Esophagus muscularis mucosa (tissue), 4 donors: Measurements from ENCODE around the gene KDM3B.

Source experiments
- CTCF ChIP-seq, 3 experiments: fragments of 200-600 bp in 2 of 3; fragments of 450-650 bp in 1 of 3; sonication (generic) in 2 of 3; IDR thresholded peaks; one replicate each; pipeline ENCODE4 v1.5.1; 2017 to 2019; ENCODE audit warnings: antibody characterized with exemption in 3 of 3, mild to moderate bottlenecking in 2 of 3, moderate library complexity in 1 of 3
- EP300 ChIP-seq: sonication (generic); formaldehyde crosslinking; IDR thresholded peaks from one replicate; pipeline ENCODE4 v1.6.1; 2017; ENCODE audit warnings: antibody characterized with exemption
- POLR2A ChIP-seq: fragments of 450-650 bp; IDR thresholded peaks from one replicate; pipeline ENCODE4 v1.6.1; 2017; ENCODE audit warnings: antibody characterized with exemption, moderate library complexity, mild to moderate bottlenecking, low read depth
- POLR2AphosphoS5 ChIP-seq, 2 donors: sonication (generic); formaldehyde crosslinking; IDR thresholded peaks; one replicate each; pipeline ENCODE4 v1.6.1; 2017; ENCODE audit warnings: antibody characterized with exemption in 2 of 2

- no peak for TF ChIP-seq POLR2A
- TF ChIP-seq CTCF (IDR thresholded peaks at IDR 0.05), result no peak
- no peak for TF ChIP-seq EP300
- TF ChIP-seq POLR2AphosphoS5 (IDR thresholded peaks at IDR 0.05), result peak in 1 of 2 donors; percentile 79
Measured at GRCh38 chr5:138469540-138470321, 117.2 kb downstream of the KDM3B start.
